Esophagus muscularis mucosa (tissue), 4 donors: Measurements from ENCODE around the gene GREB1. TPM values are rescaled to one million over a fixed set of nuclear protein-coding genes. Genes with fewer than 3 reads are reported as not detected.

Source experiments
- DNase-seq: peaks from one replicate; pipeline ENCODE4 v3.0.0-alpha.2; 2017; ENCODE audit errors: extremely low spot score
- H3K27ac ChIP-seq, 4 donors: fragments of 200-600 bp; sonication (generic); replicated peaks in 1 of 4; 1 replicate in 3 of 4; 2 replicates in 1 of 4; pipeline ENCODE4 v1.5.1; 2016 to 2019; ENCODE audit warnings: mild to moderate bottlenecking in 1 of 4
- H3K27me3 ChIP-seq, 4 donors: fragments of 200-600 bp; sonication (generic); one replicate each; pipeline versions ENCODE4 v1.5.1 to v1.6.0; 2016 to 2019
- H3K36me3 ChIP-seq, 4 donors: fragments of 200-600 bp; sonication (generic); one replicate each; pipeline ENCODE4 v1.5.1; 2016 to 2019
- H3K4me1 ChIP-seq, 4 donors: fragments of 200-600 bp; sonication (generic); one replicate each; pipeline ENCODE4 v1.5.1; 2016 to 2019
- H3K4me3 ChIP-seq, 4 donors: fragments of 200-600 bp; sonication (generic); 1 replicate in 2 of 4; 2 replicates in 2 of 4; pipeline ENCODE4 v1.5.1; 2016 to 2019; ENCODE audit warnings: mild to moderate bottlenecking in 4 of 4, moderate library complexity in 1 of 4
- H3K9me3 ChIP-seq, 4 donors: fragments of 200-600 bp; sonication (generic); 1 replicate in 3 of 4; 2 replicates in 1 of 4; pipeline ENCODE4 v1.5.1; 2016 to 2019
- CTCF ChIP-seq, 3 experiments: fragments of 200-600 bp in 2 of 3; fragments of 450-650 bp in 1 of 3; sonication (generic) in 2 of 3; IDR thresholded peaks; one replicate each; pipeline ENCODE4 v1.5.1; 2017 to 2019; ENCODE audit warnings: antibody characterized with exemption in 3 of 3, mild to moderate bottlenecking in 2 of 3, moderate library complexity in 1 of 3
- EP300 ChIP-seq: sonication (generic); formaldehyde crosslinking; IDR thresholded peaks from one replicate; pipeline ENCODE4 v1.6.1; 2017; ENCODE audit warnings: antibody characterized with exemption
- POLR2A ChIP-seq: fragments of 450-650 bp; IDR thresholded peaks from one replicate; pipeline ENCODE4 v1.6.1; 2017; ENCODE audit warnings: antibody characterized with exemption, moderate library complexity, mild to moderate bottlenecking, low read depth
- POLR2AphosphoS5 ChIP-seq, 2 donors: sonication (generic); formaldehyde crosslinking; IDR thresholded peaks; one replicate each; pipeline ENCODE4 v1.6.1; 2017; ENCODE audit warnings: antibody characterized with exemption in 2 of 2
- WGBS: methylation state at CpG from one replicate; pipeline ENCODE4 v1.1.5; 2018; 5-methylcytosine and 5-hydroxymethylcytosine counted together
- intact Hi-C: fragments of 100-400 bp; cut with DNase I; formaldehyde crosslinking; loops from one replicate; pipeline ENCODE4 v1.15.1; 2023
- total RNA-seq, 4 donors: library from RNA; depleted of rRNA; stranded (reverse); fragments of >200 nt; gene quantifications; one replicate each; pipeline versions ENCODE4 v1.1.0 to v1.2.1, GENCODE V29; 2016

The GREB1 gene
- total RNA-seq, 4 donors from 2014 or later = 3.7 to 11.0 (median 7.7) TPM

DNA sequence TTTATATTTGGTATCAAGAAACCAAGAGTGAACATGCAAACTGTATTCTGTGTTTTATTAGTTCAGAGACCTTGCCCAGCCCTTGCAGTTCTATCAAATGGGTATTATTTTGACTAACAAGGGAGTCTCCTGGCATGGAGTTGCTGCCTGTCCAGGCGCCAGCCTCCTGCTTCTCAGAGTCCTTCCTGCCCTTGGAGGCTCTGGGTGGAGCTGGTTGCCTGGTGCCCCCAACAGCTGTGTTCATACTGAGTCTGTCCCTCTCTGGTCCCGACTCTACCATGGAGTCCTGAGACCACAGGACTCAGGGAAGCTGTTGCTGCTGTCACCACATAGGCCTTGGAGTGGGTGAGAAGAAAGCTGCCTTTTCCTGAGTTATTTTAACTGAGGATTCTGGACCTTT is 26.3 kb upstream of the GREB1 start:
- H3K27ac ChIP-seq = no peak overlapping the region
- DNase-seq = no peak

GRCh38 chr2:11508279-11508678 is 25.6 kb upstream of the GREB1 start:
- intact Hi-C loops = no loop called here
- H3K27ac ChIP-seq = no peak overlapping the region
- H3K9me3 ChIP-seq = peaks cover 0 to 4% (median 2%) of the 10 kb centered on the region in 4 donors
- DNase-seq = no peak
- no peak for TF ChIP-seq POLR2AphosphoS5 (IDR thresholded peaks at IDR 0.05)
- no peak for TF ChIP-seq CTCF (IDR thresholded peaks at IDR 0.05)
- TF ChIP-seq EP300 = no peak
- no peak for TF ChIP-seq POLR2A
- 71% methylated on average over 8 of the region's 8 CpGs for WGBS
- H3K4me1 ChIP-seq = peaks cover 0 to 3% (median 0%) of the 10 kb centered on the region in 4 donors
- H3K36me3 ChIP-seq = no peaks in the 10 kb centered on the region
- H3K4me3 ChIP-seq = no peak overlapping the region
- H3K27me3 ChIP-seq = no peaks in the 10 kb centered on the region

More for the DNA sequence above, 26.3 kb upstream of the GREB1 start:
- no peak for TF ChIP-seq POLR2AphosphoS5 (IDR thresholded peaks at IDR 0.05)
- TF ChIP-seq CTCF (IDR thresholded peaks at IDR 0.05) = no peak
- TF ChIP-seq POLR2A = no peak
- TF ChIP-seq EP300 = no peak
- intact Hi-C loops = no loop called here
- H3K4me3 ChIP-seq = no peak overlapping the region
- H3K27me3 ChIP-seq = no peaks in the 10 kb centered on the region
- WGBS = 91% methylated on average over 2 of the region's 2 CpGs
- peaks cover 0 to 9% (median 6%) of the 10 kb centered on the region in 4 donors for H3K9me3 ChIP-seq
- H3K4me1 ChIP-seq = peaks cover 0 to 3% (median 0%) of the 10 kb centered on the region in 4 donors
- no peaks in the 10 kb centered on the region for H3K36me3 ChIP-seq

DNA sequence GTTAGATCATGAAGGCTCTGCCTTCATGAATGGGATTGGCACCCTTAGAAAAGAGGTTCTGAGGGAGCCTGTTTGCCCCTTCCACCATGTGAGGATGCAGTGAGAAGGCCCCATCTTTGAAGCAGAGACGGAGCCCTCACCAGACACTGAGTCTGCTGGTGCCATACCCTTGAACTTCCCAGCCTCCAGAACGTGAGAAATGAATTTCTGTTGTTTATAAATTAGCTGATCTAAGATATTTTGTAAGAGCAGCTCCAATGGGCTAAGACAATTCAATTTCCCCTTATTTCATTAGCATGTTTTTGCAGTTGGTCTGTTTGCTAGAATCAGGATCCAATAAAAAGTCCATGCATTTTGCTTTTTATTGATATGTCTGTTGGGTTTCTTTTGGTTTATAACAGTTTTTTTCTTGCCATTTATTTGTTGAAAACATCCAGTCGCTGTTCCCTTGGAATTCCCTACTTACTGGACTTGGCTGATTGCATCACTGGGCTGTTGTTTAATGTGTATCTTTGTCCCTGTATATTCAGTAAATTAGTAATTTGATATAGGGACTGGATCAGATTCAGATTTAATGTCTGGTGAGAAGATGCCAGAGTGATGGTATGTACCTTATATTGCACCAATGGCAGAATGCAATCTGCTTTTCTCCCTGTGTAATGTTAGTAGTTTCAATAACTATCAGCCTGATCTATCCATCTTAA is 24.0 kb upstream of the GREB1 start:
- peaks cover 0 to 3% (median 0%) of the 10 kb centered on the region in 4 donors for H3K4me1 ChIP-seq
- no peak for TF ChIP-seq POLR2A
- no peak for TF ChIP-seq POLR2AphosphoS5 (IDR thresholded peaks at IDR 0.05)
- no peak for TF ChIP-seq CTCF (IDR thresholded peaks at IDR 0.05)
- TF ChIP-seq EP300 = no peak
- no peak overlapping the region for H3K4me3 ChIP-seq
- no peaks in the 10 kb centered on the region for H3K27me3 ChIP-seq
- no peaks in the 10 kb centered on the region for H3K9me3 ChIP-seq
- no peaks in the 10 kb centered on the region for H3K36me3 ChIP-seq
- no peak overlapping the region for H3K27ac ChIP-seq
- 77% methylated on average over 3 of the region's 3 CpGs for WGBS
- intact Hi-C loops = no loop called here
- no peak for DNase-seq

DNA sequence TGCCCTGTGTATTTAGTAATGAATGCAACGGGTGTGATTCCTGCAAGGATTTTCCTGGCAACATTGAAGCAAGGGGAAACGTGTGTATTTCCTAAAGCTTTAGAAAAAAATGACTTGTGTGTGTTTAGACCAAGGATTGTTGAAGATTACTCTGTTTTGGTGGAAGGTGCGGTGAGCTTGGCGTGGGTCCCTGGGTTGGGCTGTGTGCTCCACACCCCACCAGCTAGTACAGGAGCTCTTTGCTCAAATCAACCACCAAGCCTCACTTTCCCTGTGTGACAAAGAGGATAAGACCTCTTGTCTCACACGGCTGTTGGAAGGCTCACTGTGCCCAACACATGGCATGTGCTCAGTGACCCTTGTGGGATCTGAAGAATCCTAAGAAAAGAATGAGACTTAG is 21.4 kb upstream of the GREB1 start:
- Histone ChIP-seq H3K27ac (no peak overlapping the region), H3K9me3 (no peaks in the 10 kb centered on the region), H3K4me3 (no peak overlapping the region), H3K27me3 (no peaks in the 10 kb centered on the region), H3K4me1 (peaks cover 0 to 3% (median 0%) of the 10 kb centered on the region in 4 donors), H3K36me3 (no peaks in the 10 kb centered on the region)
- intact Hi-C loops = no loop called here
- no peak for DNase-seq
- WGBS = 66% methylated on average over 5 of the region's 5 CpGs
- TF ChIP-seq POLR2AphosphoS5 (IDR thresholded peaks at IDR 0.05) (no peak), CTCF (IDR thresholded peaks at IDR 0.05) (no peak), EP300 (no peak), POLR2A (no peak)
